ENCODE measurements around the gene NPB.

NPB gene

GRCh38 chr17:81947189-81947588 lies 45.2 kb downstream of the NPB start, which contains the start of gene MYADML2:
Gene MYADML2 (minus strand): TSS chr17:81947233. CDS start chr17:81941741, 5,492 bp downstream.
- no peak for DNase-seq

GRCh38 chr17:81948635-81949378 lies 46.8 kb downstream of the NPB start:
- DNase-seq = no peak

GRCh38 chr17:81950501-81950900 lies 48.5 kb downstream of the NPB start:
- no peak for DNase-seq

DNA sequence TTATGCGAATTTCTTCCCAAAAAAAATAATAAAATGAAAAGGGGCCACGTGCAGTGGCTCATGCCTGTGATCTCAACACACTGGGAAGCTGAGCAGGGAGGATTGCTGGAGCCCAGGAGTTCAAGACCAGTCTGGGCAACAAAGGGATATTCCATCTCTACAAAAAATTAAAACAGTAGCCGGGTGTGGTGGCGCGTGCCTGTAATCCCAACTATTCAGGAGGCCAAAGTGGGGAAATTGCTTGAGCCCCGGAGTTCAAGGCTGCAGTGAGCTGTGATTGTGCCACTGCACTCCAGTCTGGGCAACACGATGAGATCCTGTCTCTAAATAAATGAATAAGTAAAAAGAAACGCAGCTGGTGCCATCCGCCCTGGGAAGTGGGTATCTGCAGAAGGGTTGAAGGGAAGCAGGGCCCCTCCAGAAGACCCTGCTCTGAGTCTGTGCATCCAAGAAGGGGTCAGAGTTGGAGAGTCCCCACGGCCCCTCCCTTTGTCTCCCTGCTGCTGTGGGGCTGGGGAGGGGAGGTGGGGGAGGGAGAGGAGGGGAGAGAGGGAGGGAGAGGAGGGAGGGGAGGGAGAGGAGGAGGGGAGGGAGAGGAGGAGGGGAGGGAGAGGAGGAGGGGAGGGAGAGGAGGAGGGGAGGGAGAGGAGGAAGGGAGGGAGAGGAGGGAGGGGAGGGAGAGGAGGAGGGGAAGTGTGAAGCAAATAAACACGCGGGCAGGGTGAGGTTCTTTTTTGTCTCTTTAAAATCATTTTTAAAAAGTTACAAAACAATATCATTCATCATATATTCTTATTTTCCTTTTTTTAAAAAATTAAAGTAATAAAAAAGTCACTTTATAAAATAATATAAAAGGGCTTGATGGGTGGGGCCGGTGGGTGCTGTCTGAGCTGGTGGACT lies 50.0 kb downstream of the NPB start:
- DNase-seq = no peak
